IMR-90 (cell line): ENCODE measurements around the gene PGD. TPM values are rescaled to one million over a fixed set of nuclear protein-coding genes. Genes with fewer than 3 reads are reported as not detected.

ENCODE experiments used
- ATAC-seq: fragments of 200-7000 bp; cut with Tn5 transposase; 2 replicates; pipeline ENCODE4 v1.9.1; 2020; ENCODE audit warnings: low read depth, mild to moderate bottlenecking, moderate library complexity
- BruUV-seq: library from RNA; stranded (reverse); fragments of 400-500 nt; replicated peaks from 2 replicates; lab custom pipeline; 2021; lab: Mats Ljungman, UMichigan
- CTCF ChIA-PET: fragments of 300-600 bp; formaldehyde crosslinking; extraction: SDS; loops from one replicate; lab custom pipeline; 2021; ENCODE audit warnings: antibody characterized with exemption; lab: Yijun Ruan, JAX
- POLR2A ChIA-PET: fragments of 300-600 bp; sonication (Branson Sonifier 250); formaldehyde crosslinking; loops from one replicate; lab custom pipeline; 2022; ENCODE audit warnings: antibody characterized with exemption; ENCODE audit not compliant: unreplicated experiment; lab: Charles Lee
- DNase-seq: peaks from one replicate; pipeline ENCODE4 v3.0.0; 2013
- H2AFZ ChIP-seq: replicated peaks from 2 replicates; pipeline ENCODE3; 2013; ENCODE audit warnings: low read length, mild to moderate bottlenecking; ENCODE audit not compliant: poor library complexity
- H2AK5ac ChIP-seq: 2 replicates; pipeline ENCODE4 v1.6.1; 2013; ENCODE audit warnings: low read depth, low read length, inconsistent platforms
- H2AK9ac ChIP-seq: replicated peaks from 2 replicates; pipeline ENCODE3; 2013; ENCODE audit warnings: mild to moderate bottlenecking, low read depth, low read length, moderate library complexity; ENCODE audit not compliant: poor library complexity
- H2BK120ac ChIP-seq: 2 replicates; pipeline ENCODE4 v1.6.1; 2013; ENCODE audit warnings: low read depth, low read length, inconsistent platforms
- H2BK15ac ChIP-seq: 3 replicates; pipeline ENCODE4 v1.6.1; 2013; ENCODE audit warnings: low read depth, low read length, inconsistent platforms
- H2BK20ac ChIP-seq: 2 replicates; pipeline ENCODE4 v1.6.1; 2013; ENCODE audit warnings: low read depth, mild to moderate bottlenecking, inconsistent platforms, low read length, moderate library complexity
- H2BK5ac ChIP-seq: 2 replicates; pipeline ENCODE4 v1.6.1; 2013; ENCODE audit warnings: mild to moderate bottlenecking, low read depth, low read length, inconsistent platforms; ENCODE audit not compliant: poor library complexity, severe bottlenecking
- H3K14ac ChIP-seq: replicated peaks from 2 replicates; pipeline ENCODE4 v1.6.1; 2013; ENCODE audit warnings: low read depth, low read length, inconsistent platforms
- H3K18ac ChIP-seq: 2 replicates; pipeline ENCODE4 v1.6.1; 2013; ENCODE audit warnings: low read depth, low read length, control low read depth
- H3K23ac ChIP-seq: 2 replicates; pipeline ENCODE4 v1.6.1; 2013; ENCODE audit warnings: low read depth, low read length, inconsistent platforms
- H3K27ac ChIP-seq: 2 replicates; pipeline ENCODE4 v1.5.1; 2013; ENCODE audit warnings: mild to moderate bottlenecking, control low read depth, low read length; ENCODE audit not compliant: insufficient read depth
- H3K27me3 ChIP-seq: 2 replicates; pipeline ENCODE4 v1.6.1; 2013; ENCODE audit warnings: low read length; ENCODE audit not compliant: control insufficient read depth, insufficient read depth
- H3K36me3 ChIP-seq: 2 replicates; pipeline ENCODE4 v1.6.1; 2013; ENCODE audit warnings: low read length, mixed read lengths; ENCODE audit not compliant: control insufficient read depth, insufficient read depth
- H3K4ac ChIP-seq: 2 replicates; pipeline ENCODE4 v1.6.1; 2013; ENCODE audit warnings: low read depth, low read length, inconsistent platforms
- H3K4me1 ChIP-seq: 2 replicates; pipeline ENCODE4 v1.6.1; 2013; ENCODE audit warnings: low read length, mixed read lengths; ENCODE audit not compliant: control insufficient read depth, insufficient read depth
- H3K4me2 ChIP-seq: 2 replicates; pipeline ENCODE4 v1.6.1; 2013; ENCODE audit warnings: low read depth, mild to moderate bottlenecking, control low read depth, low read length, moderate library complexity
- H3K4me3 ChIP-seq: 2 replicates; pipeline ENCODE4 v1.5.1; 2013; ENCODE audit warnings: low read depth, mild to moderate bottlenecking, control low read depth, low read length, moderate library complexity; ENCODE audit not compliant: insufficient read depth
- H3K56ac ChIP-seq: 2 replicates; pipeline ENCODE4 v1.6.1; 2013; ENCODE audit warnings: low read length, inconsistent platforms; ENCODE audit not compliant: insufficient read depth; ENCODE audit errors: extremely low read depth
- H3K79me1 ChIP-seq, 2 experiments: 2 replicates each; pipeline ENCODE4 v1.6.1; 2013; ENCODE audit warnings: low read length in 2 of 2, inconsistent platforms in 1 of 2, low read depth in 1 of 2
- H3K9ac ChIP-seq: 2 replicates; pipeline ENCODE4 v1.6.1; 2013; ENCODE audit warnings: low read depth, low read length, control low read depth
- H3K9me1 ChIP-seq: 2 replicates; pipeline ENCODE4 v1.6.1; 2013; ENCODE audit warnings: low read length, inconsistent platforms; ENCODE audit not compliant: insufficient read depth
- H3K9me3 ChIP-seq: 2 replicates; pipeline ENCODE4 v1.6.1; 2013; ENCODE audit warnings: low read length; ENCODE audit not compliant: control insufficient read depth, insufficient read depth
- H4K20me1 ChIP-seq: 2 replicates; pipeline ENCODE4 v1.6.1; 2013; ENCODE audit warnings: low read length, inconsistent platforms; ENCODE audit not compliant: insufficient read depth
- H4K5ac ChIP-seq: 2 replicates; pipeline ENCODE4 v1.6.1; 2013; ENCODE audit warnings: mild to moderate bottlenecking, low read depth, low read length, control low read depth
- H4K8ac ChIP-seq, 2 experiments: 2 replicates each; pipeline ENCODE4 v1.6.1; 2013; ENCODE audit warnings: low read depth in 2 of 2, low read length in 2 of 2, control low read depth in 1 of 2, inconsistent platforms in 1 of 2
- H4K91ac ChIP-seq: 2 replicates; pipeline ENCODE4 v1.6.1; 2013; ENCODE audit warnings: low read depth, low read length, inconsistent platforms; ENCODE audit not compliant: insufficient read depth
- POLR2A ChIP-seq: IDR thresholded peaks from 2 replicates; pipeline ENCODE4 v1.6.1; 2012; ENCODE audit warnings: mild to moderate bottlenecking, low read depth, low read length
- USF2 ChIP-seq: fragments of 150-350 bp; IDR thresholded peaks from 2 replicates; pipeline ENCODE4 v1.6.1; 2017; ENCODE audit warnings: mild to moderate bottlenecking, antibody characterized with exemption, low read length, low read depth
- WGBS, 2 experiments: methylation state at CpG; one replicate each; pipeline versions ENCODE4 v1.1.5 to v1.1.7; 2013; ENCODE audit warnings: missing lambda C conversion rate in 2 of 2; ENCODE audit not compliant: insufficient read length in 1 of 2; ENCODE audit errors: extremely low coverage in 2 of 2; 5-methylcytosine and 5-hydroxymethylcytosine counted together
- dilution Hi-C: fragments of 300-500 bp; cut with HindIII; formaldehyde crosslinking; loops from one replicate; pipeline ENCODE4 v1.14.3; 2018; ENCODE audit warnings: low sequenced_read_pairs; ENCODE audit not compliant: unreplicated experiment
- in situ Hi-C: fragments of 300-500 bp; cut with MboI; formaldehyde crosslinking; loops from 3 replicates; pipeline ENCODE4 v1.14.3; 2019; ENCODE audit warnings: low sequenced_read_pairs, inconsistent platforms, mixed read lengths
- intact Hi-C: fragments of 100-400 bp; cut with micrococcal nuclease; formaldehyde crosslinking; loops from 2 replicates; pipeline ENCODE4 v1.10.0; 2022
- polyA plus RNA-seq, 3 experiments: library from polyadenylated mRNA; depleted of rRNA; stranded (reverse); fragments of >200 nt; gene quantifications; 2 replicates each; pipeline ENCODE4 v1.2.3, GENCODE V29; 2012; ENCODE audit warnings: low replicate concordance in 1 of 3
- total RNA-seq: library from RNA; depleted of rRNA; stranded (reverse); fragments of >200 nt; gene quantifications from 2 replicates; pipeline ENCODE4 v1.2.3, GENCODE V29; 2012

PGD gene
- total and polyA plus RNA-seq, 2 of the 4 experiments (the other 2 are of a cell fraction) = 118 to 216 TPM

GRCh38 chr1:10407201-10407600, 8.3 kb downstream of the PGD start:
- WGBS, 2 experiments = 100% methylated on average over 1 of the region's 2 CpGs; no CpG with 5 or more reads in 1 of the 2 experiments
- peaks cover 69% of the 10 kb centered on the region for H3K36me3 ChIP-seq
- H2AFZ ChIP-seq = no peak overlapping the region

More at GRCh38 chr1:10407201-10407600, 8.3 kb downstream of the PGD start:
- Histone ChIP-seq H3K4me1 (peaks cover 2% of the 10 kb centered on the region; the same call in 1 of the 2 replicates), H3K4me2 (no peak overlapping the region), H4K8ac (no peak overlapping the region), H4K5ac (no peak overlapping the region), H3K56ac (no peak overlapping the region), H3K9ac (no peak overlapping the region), H4K20me1 (peaks cover 14% of the 10 kb centered on the region), H3K23ac (no peak overlapping the region), H3K27me3 (no peaks in the 10 kb centered on the region), H3K27ac (no peak overlapping the region), H2BK120ac (no peak overlapping the region), H3K9me3 (no peaks in the 10 kb centered on the region), H3K4ac (no peak overlapping the region), H3K79me1 (peaks cover 7 to 28% of the 10 kb centered on the region in 2 experiments; a peak in 3 of 4 replicates), H2BK5ac (no peak overlapping the region), H3K4me3 (no peak overlapping the region), H4K91ac (no peak overlapping the region), H3K9me1 (peaks cover 9% of the 10 kb centered on the region; the same call in 1 of the 2 replicates), H2BK15ac (no peak overlapping the region), H3K18ac (no peak overlapping the region), H2BK20ac (no peak overlapping the region), H2AK5ac (no peak overlapping the region), H2AK9ac (no peak overlapping the region), H3K14ac (no peak overlapping the region)
- dilution Hi-C loops (no loop called here), in situ Hi-C loops (no loop called here), intact Hi-C loops (no loop called here)
- DNase-seq (no peak), ATAC-seq (no peak)
- no TSS peak for BruUV-seq
- TF ChIP-seq USF2 = no peak
- TF ChIP-seq POLR2A = no peak
- ChIA-PET CTCF (no interaction called here), POLR2A (no interaction called here)
